Suprapubic skin (tissue), 4 donors: ENCODE data around the gene LRRC63. TPM values are rescaled to one million over a fixed set of nuclear protein-coding genes. Genes with fewer than 3 reads are reported as not detected.

Source experiments
- DNase-seq, 2 donors: peaks; one replicate each; pipeline ENCODE4 v3.0.0-alpha.2; 2019; ENCODE audit warnings: low spot score in 2 of 2
- H3K27ac ChIP-seq: fragments of 200-600 bp; sonication (generic); one replicate; pipeline ENCODE4 v1.5.1; 2019
- H3K27me3 ChIP-seq: fragments of 200-600 bp; sonication (generic); one replicate; pipeline ENCODE4 v1.5.1; 2019
- H3K36me3 ChIP-seq: fragments of 200-600 bp; sonication (generic); one replicate; pipeline ENCODE4 v1.5.1; 2019
- H3K4me1 ChIP-seq: fragments of 200-600 bp; sonication (generic); one replicate; pipeline ENCODE4 v1.5.1; 2019
- H3K4me3 ChIP-seq: fragments of 200-600 bp; sonication (generic); one replicate; pipeline ENCODE4 v1.5.1; 2019; ENCODE audit warnings: mild to moderate bottlenecking
- H3K9me3 ChIP-seq: fragments of 200-600 bp; sonication (generic); one replicate; pipeline ENCODE4 v1.5.1; 2019
- EP300 ChIP-seq: sonication (generic); formaldehyde crosslinking; IDR thresholded peaks from one replicate; pipeline ENCODE4 v1.6.1; 2017; ENCODE audit warnings: antibody characterized with exemption
- POLR2A ChIP-seq, 2 donors: fragments of 450-650 bp; IDR thresholded peaks; one replicate each; pipeline ENCODE4 v1.6.1; 2017; ENCODE audit warnings: antibody characterized with exemption in 2 of 2, mild to moderate bottlenecking in 2 of 2, moderate library complexity in 2 of 2
- POLR2AphosphoS5 ChIP-seq, 3 donors: sonication (generic); formaldehyde crosslinking; IDR thresholded peaks; one replicate each; pipeline ENCODE4 v1.6.1; 2017; ENCODE audit warnings: antibody characterized with exemption in 3 of 3
- WGBS: methylation state at CpG from one replicate; pipeline ENCODE4 v1.1.5; 2018; 5-methylcytosine and 5-hydroxymethylcytosine counted together
- total RNA-seq, 4 donors: library from RNA; depleted of rRNA; stranded (reverse); fragments of >200 nt; gene quantifications; one replicate each; pipeline ENCODE4 v1.1.0, GENCODE V29; 2016
- TF ChIP-seq, protein P1 (sequence below), 2 donors: fragments of 200-600 bp in 1 of 2; fragments of 450-650 bp in 1 of 2; sonication (generic) in 1 of 2; IDR thresholded peaks; one replicate each; pipeline ENCODE4 v1.5.1; 2016 to 2019; ENCODE audit warnings: antibody characterized with exemption in 2 of 2, mild to moderate bottlenecking in 1 of 2, moderate library complexity in 1 of 2

LRRC63 gene
- total RNA-seq, 4 donors from 2014 or later: not detected

DNA sequence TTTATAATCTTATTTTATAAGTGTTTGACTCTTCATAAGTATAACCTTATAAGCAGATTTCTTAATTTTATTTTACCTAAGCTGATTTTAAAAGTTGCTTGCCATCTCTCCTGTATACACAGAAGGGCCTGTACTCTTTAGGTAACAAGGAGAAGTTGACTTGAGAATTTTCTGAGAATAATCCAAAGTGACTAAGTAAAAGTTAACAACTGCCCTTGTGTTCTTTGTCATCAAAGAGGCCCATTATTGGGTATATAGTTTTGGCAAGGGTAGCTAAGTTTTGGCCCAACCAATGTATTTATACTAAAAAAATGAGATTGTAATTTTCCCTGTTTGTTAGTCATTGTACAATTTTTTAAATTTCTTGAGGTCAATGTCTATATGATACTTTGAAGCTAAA lies 32.9 kb upstream of the LRRC63 start:
- TF ChIP-seq POLR2A (IDR thresholded peaks at IDR 0.05): no peak
- TF ChIP-seq, protein P1, sequence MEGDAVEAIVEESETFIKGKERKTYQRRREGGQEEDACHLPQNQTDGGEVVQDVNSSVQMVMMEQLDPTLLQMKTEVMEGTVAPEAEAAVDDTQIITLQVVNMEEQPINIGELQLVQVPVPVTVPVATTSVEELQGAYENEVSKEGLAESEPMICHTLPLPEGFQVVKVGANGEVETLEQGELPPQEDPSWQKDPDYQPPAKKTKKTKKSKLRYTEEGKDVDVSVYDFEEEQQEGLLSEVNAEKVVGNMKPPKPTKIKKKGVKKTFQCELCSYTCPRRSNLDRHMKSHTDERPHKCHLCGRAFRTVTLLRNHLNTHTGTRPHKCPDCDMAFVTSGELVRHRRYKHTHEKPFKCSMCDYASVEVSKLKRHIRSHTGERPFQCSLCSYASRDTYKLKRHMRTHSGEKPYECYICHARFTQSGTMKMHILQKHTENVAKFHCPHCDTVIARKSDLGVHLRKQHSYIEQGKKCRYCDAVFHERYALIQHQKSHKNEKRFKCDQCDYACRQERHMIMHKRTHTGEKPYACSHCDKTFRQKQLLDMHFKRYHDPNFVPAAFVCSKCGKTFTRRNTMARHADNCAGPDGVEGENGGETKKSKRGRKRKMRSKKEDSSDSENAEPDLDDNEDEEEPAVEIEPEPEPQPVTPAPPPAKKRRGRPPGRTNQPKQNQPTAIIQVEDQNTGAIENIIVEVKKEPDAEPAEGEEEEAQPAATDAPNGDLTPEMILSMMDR (IDR thresholded peaks at IDR 0.05): no peak
- no peak for TF ChIP-seq POLR2AphosphoS5 (IDR thresholded peaks at IDR 0.05)
- no peak for TF ChIP-seq EP300
- Histone ChIP-seq H3K36me3 (no peaks in the 10 kb centered on the region), H3K4me1 (no peaks in the 10 kb centered on the region), H3K27ac (no peak overlapping the region), H3K9me3 (no peaks in the 10 kb centered on the region), H3K27me3 (no peaks in the 10 kb centered on the region), H3K4me3 (peak overlapping the region; percentile 36)
- no peak for DNase-seq

DNA sequence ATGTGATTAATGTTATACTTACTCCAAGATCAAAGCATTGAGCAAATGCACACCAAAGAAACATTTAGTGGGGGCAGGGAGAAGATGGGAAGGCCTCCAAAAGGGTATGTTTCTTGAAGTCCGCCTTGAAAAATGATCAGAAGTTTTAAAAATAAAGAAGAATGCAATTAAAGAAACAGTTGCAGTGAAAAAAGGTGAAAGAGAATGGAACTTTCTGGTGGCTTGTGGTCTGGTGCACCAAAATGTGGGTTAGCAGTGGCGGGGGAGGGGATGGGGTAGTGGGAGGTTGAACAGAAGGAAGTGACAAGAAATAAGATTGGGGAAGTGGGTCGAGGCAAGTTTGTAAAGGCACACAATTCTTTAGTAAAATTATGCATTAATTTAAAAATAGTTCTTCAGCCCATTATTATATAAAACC lies 32.2 kb upstream of the LRRC63 start:
- peak in 1 of 2 donors; percentile 66 for DNase-seq
- Histone ChIP-seq H3K36me3 (no peaks in the 10 kb centered on the region), H3K4me1 (no peaks in the 10 kb centered on the region), H3K4me3 (peak overlapping the region; percentile 36), H3K9me3 (no peaks in the 10 kb centered on the region), H3K27me3 (no peaks in the 10 kb centered on the region), H3K27ac (peak overlapping the region; percentile 3)
- 60% methylated on average over 3 of the region's 3 CpGs for WGBS
- TF ChIP-seq POLR2A (IDR thresholded peaks at IDR 0.05) (no peak), POLR2AphosphoS5 (IDR thresholded peaks at IDR 0.05) (no peak)

DNA sequence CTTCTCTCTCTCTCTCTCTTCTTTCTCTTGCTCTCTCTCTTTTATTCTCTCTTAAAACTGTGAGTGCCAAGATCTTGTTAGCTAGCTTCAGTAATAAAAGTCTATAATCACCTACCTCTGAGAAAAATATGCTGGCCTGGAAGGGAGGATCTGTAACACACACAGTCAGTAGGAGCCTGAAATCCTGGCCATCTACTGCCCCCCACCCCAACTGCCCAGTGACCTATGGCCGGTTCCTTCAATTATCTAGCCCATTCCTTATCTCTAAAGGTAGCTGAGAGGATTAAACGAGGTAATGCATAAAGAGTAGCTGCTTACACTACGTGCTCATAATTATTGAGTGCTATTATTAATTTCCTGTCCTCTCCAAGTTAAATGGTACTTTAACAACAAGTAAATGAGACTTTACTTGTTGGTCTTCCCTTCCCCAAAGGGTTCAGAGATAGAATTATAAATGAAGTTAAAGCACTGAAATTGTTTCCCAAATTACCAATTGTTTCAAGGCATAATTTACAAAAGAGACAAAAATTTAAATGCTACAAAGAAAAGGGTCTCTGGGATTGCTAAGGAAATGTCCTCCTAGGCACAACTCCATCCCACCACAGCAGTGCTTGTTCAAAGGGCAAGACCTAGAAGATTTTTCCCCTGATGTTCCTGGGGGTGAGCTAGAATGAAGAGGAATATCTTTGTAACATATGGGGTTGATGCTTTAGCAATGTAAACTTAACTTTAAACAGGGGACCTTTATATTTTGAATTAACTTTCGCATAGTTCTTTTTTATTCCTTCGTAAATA lies 31.6 kb upstream of the LRRC63 start:
- H3K4me1 ChIP-seq: no peaks in the 10 kb centered on the region
- H3K27me3 ChIP-seq: no peaks in the 10 kb centered on the region
- peak overlapping the region; percentile 36 for H3K4me3 ChIP-seq
- WGBS: 62% methylated on average over 5 of the region's 5 CpGs
- TF ChIP-seq, protein P1 (IDR thresholded peaks at IDR 0.05): no peak
- TF ChIP-seq POLR2AphosphoS5 (IDR thresholded peaks at IDR 0.05): no peak
- no peak for TF ChIP-seq EP300
- TF ChIP-seq POLR2A (IDR thresholded peaks at IDR 0.05): no peak
- no peaks in the 10 kb centered on the region for H3K36me3 ChIP-seq
- H3K9me3 ChIP-seq: no peaks in the 10 kb centered on the region
- peak overlapping the region; percentile 3 for H3K27ac ChIP-seq
- no peak for DNase-seq

DNA sequence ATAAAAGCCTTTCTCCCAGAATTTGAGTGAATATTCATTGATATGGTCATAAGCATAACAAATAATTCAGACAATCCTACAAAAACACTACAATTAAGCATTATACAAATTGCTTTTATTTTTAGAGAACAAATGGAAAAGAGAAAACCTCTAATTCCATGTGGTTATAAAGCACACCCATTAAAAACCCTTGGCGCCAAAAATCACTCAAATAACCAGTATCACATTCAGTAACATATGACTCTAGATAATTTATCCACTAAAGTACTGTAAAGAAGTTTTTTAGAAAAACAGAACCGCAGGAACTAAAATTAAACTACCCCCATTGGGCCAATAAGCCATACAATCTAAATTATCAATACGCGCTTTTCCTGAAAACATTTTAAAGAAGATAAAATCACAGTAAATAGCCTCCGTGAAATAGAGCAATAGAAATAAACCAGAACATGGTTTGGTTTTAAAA lies 30.3 kb upstream of the LRRC63 start:
- no peaks in the 10 kb centered on the region for H3K36me3 ChIP-seq

DNA sequence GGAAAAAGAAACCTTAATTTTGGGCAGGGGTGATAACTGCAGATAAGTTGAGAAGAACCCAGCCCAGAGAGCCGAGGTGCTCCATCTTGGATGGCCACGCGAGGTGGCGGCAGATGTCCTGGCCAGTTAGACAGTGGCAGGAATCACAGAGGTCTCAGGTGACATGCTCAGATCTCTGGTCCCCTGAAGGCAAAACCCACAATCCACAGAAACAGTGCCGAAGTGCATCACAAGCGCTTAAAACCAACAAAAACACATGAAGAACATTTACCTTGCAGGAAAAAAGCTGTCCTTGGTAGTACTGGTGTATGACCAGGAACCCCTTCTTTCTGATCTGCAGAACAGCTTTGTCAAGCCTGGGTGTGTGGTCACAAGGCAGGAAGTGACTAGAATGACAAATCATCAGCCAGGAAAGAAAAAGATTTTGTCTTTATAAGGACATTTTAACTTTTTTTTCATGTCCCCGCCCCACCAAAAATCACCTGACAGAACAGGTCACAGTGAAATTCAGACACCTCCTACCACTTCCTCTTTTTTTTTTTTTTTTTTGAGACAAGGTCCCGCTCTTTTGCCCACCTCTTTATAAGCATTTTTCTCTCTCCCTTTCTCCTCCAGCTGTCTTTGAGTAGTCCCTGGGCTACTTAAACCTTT lies 29.8 kb upstream of the LRRC63 start, which contains the start of gene LCP1:
TSS of gene LCP1 (minus strand) at position 338 of the 651 bp plus-strand sequence. CDS start 22,515 bp downstream, outside the sequence.
- H3K36me3 ChIP-seq: no peaks in the 10 kb centered on the region
- WGBS: 77% methylated on average over 8 of the region's 8 CpGs
- DNase-seq: no peak
- TF ChIP-seq POLR2A (IDR thresholded peaks at IDR 0.05) (peak in 1 of 2 donors; percentile 64), POLR2AphosphoS5 (IDR thresholded peaks at IDR 0.05) (no peak), EP300 (no peak)
- TF ChIP-seq, protein P1 (IDR thresholded peaks at IDR 0.05): no peak
- no peaks in the 10 kb centered on the region for H3K4me1 ChIP-seq
- peak within 1 kb of the TSS; percentile 36 for H3K4me3 ChIP-seq
- H3K27ac ChIP-seq: peak within 1 kb of the TSS; percentile 4
- H3K9me3 ChIP-seq: no peaks in the 10 kb centered on the region
- H3K27me3 ChIP-seq: no peaks in the 10 kb centered on the region

More for the DNA sequence above, 30.3 kb upstream of the LRRC63 start:
- no peak for DNase-seq
- Histone ChIP-seq H3K4me1 (no peaks in the 10 kb centered on the region), H3K9me3 (no peaks in the 10 kb centered on the region), H3K27ac (peak overlapping the region; percentile 4), H3K27me3 (no peaks in the 10 kb centered on the region), H3K4me3 (peak overlapping the region; percentile 36)
- 82% methylated on average over 5 of the region's 5 CpGs for WGBS
- no peak for TF ChIP-seq POLR2AphosphoS5 (IDR thresholded peaks at IDR 0.05)
- TF ChIP-seq EP300: no peak
- TF ChIP-seq, protein P1 (IDR thresholded peaks at IDR 0.05): no peak
- no peak for TF ChIP-seq POLR2A (IDR thresholded peaks at IDR 0.05)
